ENCODE results near the gene POLR2A. TPM values are rescaled to one million over a fixed set of nuclear protein-coding genes. Genes with fewer than 3 reads are reported as not detected.

The POLR2A gene
- total and polyA plus RNA-seq, 2 donors (not counting 3 experiments of a cell fraction or from before 2014, with no cell fraction given), result 45.9 to 145 TPM

DNA sequence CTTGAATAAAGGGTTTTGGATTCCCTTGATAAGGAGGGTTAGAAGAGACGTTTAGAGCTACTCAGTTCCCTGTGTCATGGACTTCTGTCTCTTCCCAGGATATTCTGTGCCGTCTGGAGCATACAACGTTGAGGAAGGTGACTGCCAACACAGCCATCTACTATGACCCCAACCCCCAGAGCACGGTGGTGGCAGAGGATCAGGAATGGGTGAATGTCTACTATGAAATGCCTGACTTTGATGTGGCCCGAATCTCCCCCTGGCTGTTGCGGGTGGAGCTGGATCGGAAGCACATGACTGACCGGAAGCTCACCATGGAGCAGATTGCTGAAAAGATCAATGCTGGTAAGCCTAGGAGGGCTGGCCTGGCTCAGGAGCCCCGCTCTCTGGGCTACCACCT is 24.7 kb downstream of the POLR2A start:
- intact Hi-C loops (cut with micrococcal nuclease), result no loop called here
- TF ChIP-seq MAX (IDR thresholded peaks at IDR 0.05; ENCODE audit: insufficient read depth, insufficient read length), result no peak
- TF ChIP-seq JUN (IDR thresholded peaks at IDR 0.05; ENCODE audit: borderline replicate concordance, insufficient read depth, insufficient read length, low read depth), result no peak
- TF ChIP-seq POLR2AphosphoS5 (IDR thresholded peaks at IDR 0.05; ENCODE audit: insufficient read depth, low read depth, low read length), result no peak
- no peak for TF ChIP-seq POLR2A (IDR thresholded peaks at IDR 0.05; ENCODE audit: low read depth, low read length)
- TF ChIP-seq, protein P1, sequence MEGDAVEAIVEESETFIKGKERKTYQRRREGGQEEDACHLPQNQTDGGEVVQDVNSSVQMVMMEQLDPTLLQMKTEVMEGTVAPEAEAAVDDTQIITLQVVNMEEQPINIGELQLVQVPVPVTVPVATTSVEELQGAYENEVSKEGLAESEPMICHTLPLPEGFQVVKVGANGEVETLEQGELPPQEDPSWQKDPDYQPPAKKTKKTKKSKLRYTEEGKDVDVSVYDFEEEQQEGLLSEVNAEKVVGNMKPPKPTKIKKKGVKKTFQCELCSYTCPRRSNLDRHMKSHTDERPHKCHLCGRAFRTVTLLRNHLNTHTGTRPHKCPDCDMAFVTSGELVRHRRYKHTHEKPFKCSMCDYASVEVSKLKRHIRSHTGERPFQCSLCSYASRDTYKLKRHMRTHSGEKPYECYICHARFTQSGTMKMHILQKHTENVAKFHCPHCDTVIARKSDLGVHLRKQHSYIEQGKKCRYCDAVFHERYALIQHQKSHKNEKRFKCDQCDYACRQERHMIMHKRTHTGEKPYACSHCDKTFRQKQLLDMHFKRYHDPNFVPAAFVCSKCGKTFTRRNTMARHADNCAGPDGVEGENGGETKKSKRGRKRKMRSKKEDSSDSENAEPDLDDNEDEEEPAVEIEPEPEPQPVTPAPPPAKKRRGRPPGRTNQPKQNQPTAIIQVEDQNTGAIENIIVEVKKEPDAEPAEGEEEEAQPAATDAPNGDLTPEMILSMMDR (IDR thresholded peaks at IDR 0.05; ENCODE audit: extremely low read depth in 1 of 2, insufficient read depth in 1 of 2, low read depth in 1 of 2, low read length in 2 of 2), result no peak
- TF ChIP-seq FOS (IDR thresholded peaks at IDR 0.05; ENCODE audit: borderline replicate concordance, insufficient read depth, low read length), result no peak
- no peak for TF ChIP-seq EZH2 (IDR thresholded peaks at IDR 0.05; ENCODE audit: borderline replicate concordance, low read depth, low read length, severe bottlenecking)
- no peak for TF ChIP-seq MYC (IDR thresholded peaks at IDR 0.05; ENCODE audit: low read depth, low read length)
- TF ChIP-seq GATA2 (IDR thresholded peaks at IDR 0.05; ENCODE audit: insufficient read depth, insufficient read length, low read depth, low read length), result no peak
- H3K27me3 ChIP-seq (ENCODE audit: control insufficient read depth in 2 of 2, insufficient read depth in 2 of 2, low read length in 2 of 2), result no peaks in the 10 kb centered on the region
- ChIA-PET POLR2A (no interaction called here), CTCF (interaction anchor here (0.9 to 3.5 kb wide), 4 partner anchors 50 to 80 kb away, joined by 3 to 29 read pairs (median 7); partner anchors contain the start of genes SENP3 and TNFSF13)
- H2AFZ ChIP-seq (ENCODE audit: low read depth, low read length), result no peak overlapping the region
- H3K27ac ChIP-seq (ENCODE audit: insufficient read depth, low read depth, low read length), result no peak overlapping the region
- H3K4me2 ChIP-seq (ENCODE audit: insufficient read depth, low read length), result no peak overlapping the region
- FAIRE-seq (no peak), DNase-seq (ENCODE audit: low read depth, low spot score) (no peak)
- H3K4me1 ChIP-seq (ENCODE audit: control insufficient read depth, extremely low read depth, insufficient read depth, low read length), result no peaks in the 10 kb centered on the region
- H3K9me1 ChIP-seq (replicated peaks; ENCODE audit: control insufficient read depth, extremely low read depth, insufficient read depth, low read length), result no peaks in the 10 kb centered on the region
- BruUV-seq (replicated peaks), result no TSS peak
- dilution Hi-C loops (cut with MboI; ENCODE audit: extremely low pct_ligation_motif_present, low sequenced_read_pairs), result no loop called here
- no peak overlapping the region for H3K4me3 ChIP-seq (replicated peaks in 1 of 3; ENCODE audit: insufficient read depth in 1 of 3, low read depth in 1 of 3, low read length in 3 of 3)
- no peak overlapping the region for H3K9ac ChIP-seq (replicated peaks; ENCODE audit: extremely low read depth, insufficient read depth, low read length)
- no peaks in the 10 kb centered on the region for H3K9me3 ChIP-seq (replicated peaks; ENCODE audit: control insufficient read depth, insufficient read depth, low read length)
- no peaks in the 10 kb centered on the region for H3K79me2 ChIP-seq (ENCODE audit: control insufficient read depth, insufficient read depth, low read length)
- peaks cover 22 to 60% of the 10 kb centered on the region in 2 experiments for H3K36me3 ChIP-seq (ENCODE audit: control insufficient read depth in 2 of 2, extremely low read depth in 1 of 2, insufficient read depth in 2 of 2, low read length in 2 of 2)
- H4K20me1 ChIP-seq (replicated peaks; ENCODE audit: control insufficient read depth, extremely low read depth, insufficient read depth, low read length), result no peaks in the 10 kb centered on the region

Data from endothelial cell of umbilical vein (primary cell).